SK-N-SH treated with all-trans-retinoic acid at 6 μM for 48 hours (cell line): ENCODE results near the gene SPRING1.

Experiments
- ARNTL ChIP-seq: fragments of 450-650 bp; formaldehyde crosslinking; IDR thresholded peaks from 2 replicates; pipeline ENCODE4 v1.5.0; 2020; ENCODE audit warnings: low read depth, mild to moderate bottlenecking, moderate library complexity, borderline replicate concordance
- CREB5 ChIP-seq: fragments of 250-450 bp; sonication (Bioruptor Pico); IDR thresholded peaks from 2 replicates; pipeline ENCODE4 v1.5.1; 2020; ENCODE audit warnings: low read depth, mild to moderate bottlenecking, moderate library complexity
- PATZ1 ChIP-seq: fragments of 250-450 bp; sonication (Bioruptor Pico); IDR thresholded peaks from 2 replicates; pipeline ENCODE4 v1.8.0; 2020; ENCODE audit warnings: mild to moderate bottlenecking, moderate library complexity, borderline replicate concordance
- RARB ChIP-seq: fragments of 250-450 bp; sonication (Bioruptor Pico); IDR thresholded peaks from 2 replicates; pipeline ENCODE4 v1.8.0; 2021; ENCODE audit warnings: mild to moderate bottlenecking, moderate library complexity
- SNAI2 ChIP-seq: fragments of 250-450 bp; sonication (Bioruptor Pico); IDR thresholded peaks from 2 replicates; pipeline ENCODE4 v1.5.0; 2020; ENCODE audit warnings: mild to moderate bottlenecking, moderate library complexity
- TCF4 ChIP-seq: fragments of 250-450 bp; sonication (Bioruptor Pico); IDR thresholded peaks from 2 replicates; pipeline ENCODE4 v1.8.0; 2021; ENCODE audit warnings: mild to moderate bottlenecking, moderate library complexity, borderline replicate concordance
- TOX ChIP-seq: fragments of 250-450 bp; sonication (Bioruptor Pico); IDR thresholded peaks from 2 replicates; pipeline ENCODE4 v1.8.0; 2021; ENCODE audit warnings: mild to moderate bottlenecking, moderate library complexity, borderline replicate concordance
- ZFP3 ChIP-seq: fragments of 250-450 bp; sonication (Bioruptor Pico); IDR thresholded peaks from 2 replicates; pipeline ENCODE4 v1.5.0; 2020; ENCODE audit warnings: mild to moderate bottlenecking, moderate library complexity
- TF ChIP-seq, protein P1 (sequence below): fragments of 250-450 bp; sonication (Bioruptor Pico); IDR thresholded peaks from 2 replicates; pipeline ENCODE4 v1.5.0; 2020; ENCODE audit warnings: mild to moderate bottlenecking, moderate library complexity

- TF ChIP-seq TCF4 (CRISPR knock-in tag) = no peak
- no peak for TF ChIP-seq RARB (CRISPR knock-in tag)
- no peak for TF ChIP-seq ARNTL
- TF ChIP-seq, protein P1, sequence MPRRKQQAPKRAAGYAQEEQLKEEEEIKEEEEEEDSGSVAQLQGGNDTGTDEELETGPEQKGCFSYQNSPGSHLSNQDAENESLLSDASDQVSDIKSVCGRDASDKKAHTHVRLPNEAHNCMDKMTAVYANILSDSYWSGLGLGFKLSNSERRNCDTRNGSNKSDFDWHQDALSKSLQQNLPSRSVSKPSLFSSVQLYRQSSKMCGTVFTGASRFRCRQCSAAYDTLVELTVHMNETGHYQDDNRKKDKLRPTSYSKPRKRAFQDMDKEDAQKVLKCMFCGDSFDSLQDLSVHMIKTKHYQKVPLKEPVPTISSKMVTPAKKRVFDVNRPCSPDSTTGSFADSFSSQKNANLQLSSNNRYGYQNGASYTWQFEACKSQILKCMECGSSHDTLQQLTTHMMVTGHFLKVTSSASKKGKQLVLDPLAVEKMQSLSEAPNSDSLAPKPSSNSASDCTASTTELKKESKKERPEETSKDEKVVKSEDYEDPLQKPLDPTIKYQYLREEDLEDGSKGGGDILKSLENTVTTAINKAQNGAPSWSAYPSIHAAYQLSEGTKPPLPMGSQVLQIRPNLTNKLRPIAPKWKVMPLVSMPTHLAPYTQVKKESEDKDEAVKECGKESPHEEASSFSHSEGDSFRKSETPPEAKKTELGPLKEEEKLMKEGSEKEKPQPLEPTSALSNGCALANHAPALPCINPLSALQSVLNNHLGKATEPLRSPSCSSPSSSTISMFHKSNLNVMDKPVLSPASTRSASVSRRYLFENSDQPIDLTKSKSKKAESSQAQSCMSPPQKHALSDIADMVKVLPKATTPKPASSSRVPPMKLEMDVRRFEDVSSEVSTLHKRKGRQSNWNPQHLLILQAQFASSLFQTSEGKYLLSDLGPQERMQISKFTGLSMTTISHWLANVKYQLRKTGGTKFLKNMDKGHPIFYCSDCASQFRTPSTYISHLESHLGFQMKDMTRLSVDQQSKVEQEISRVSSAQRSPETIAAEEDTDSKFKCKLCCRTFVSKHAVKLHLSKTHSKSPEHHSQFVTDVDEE (CRISPR knock-in tag) = no peak
- TF ChIP-seq CREB5 (CRISPR knock-in tag) = no peak
- TF ChIP-seq PATZ1 (CRISPR knock-in tag) = no peak
- TF ChIP-seq ZFP3 (CRISPR knock-in tag) = no peak
- TF ChIP-seq SNAI2 = no peak
- no peak for TF ChIP-seq TOX (CRISPR knock-in tag)
These were observed 23.7 kb downstream of the SPRING1 start for GRCh38 chr12:116714175-116714574.
